HepG2 (cell line): ENCODE data around the gene LRSAM1. TPM values are rescaled to one million over a fixed set of nuclear protein-coding genes. Genes with fewer than 3 reads are reported as not detected.

Experiments
- ATAC-seq: fragments of 200-7000 bp; cut with Tn5 transposase; 3 replicates; pipeline ENCODE4 v1.9.1; 2020; ENCODE audit warnings: mild to moderate bottlenecking, moderate library complexity
- BruUV-seq: library from RNA; stranded (reverse); fragments of 400-500 nt; replicated peaks from 2 replicates; lab custom pipeline; 2021; lab: Mats Ljungman, UMichigan
- CTCF ChIA-PET: fragments of 300-600 bp; formaldehyde crosslinking; extraction: SDS; loops from one replicate; lab custom pipeline; 2021; ENCODE audit warnings: low total read pairs, inconsistent platforms, low intra/inter-chr PET ratio; lab: Yijun Ruan, JAX
- POLR2A ChIA-PET: fragments of 350-600 bp; sonication (Branson Sonifier 250); formaldehyde crosslinking; loops from one replicate; lab custom pipeline; 2020; ENCODE audit warnings: antibody characterized with exemption, inconsistent platforms; lab: Yijun Ruan, JAX
- DNase-seq: peaks from one replicate; pipeline ENCODE4 v3.0.0-alpha.2; 2015; ENCODE audit warnings: low spot score
- FAIRE-seq: peaks from 3 replicates; lab custom pipeline; 2011; peaks lifted over from hg19 to GRCh38; lab: Jason Lieb, UNC
- H2AFZ ChIP-seq: one replicate; pipeline ENCODE4 v1.6.1; 2011; ENCODE audit warnings: low read length, inconsistent platforms
- H3K27ac ChIP-seq: fragments of 300-600 bp; 3 replicates; pipeline ENCODE4 v1.8.0; 2011; ENCODE audit warnings: mixed run types, mild to moderate bottlenecking, mixed read lengths, low read length, inconsistent platforms; ENCODE audit not compliant: insufficient read depth; ENCODE audit errors: extremely low read length
- H3K27me3 ChIP-seq, 2 experiments: fragments of 200-600 bp in 1 of 2; 2 replicates in 1 of 2; 3 replicates in 1 of 2; pipeline versions ENCODE4 v1.6.0 to v1.8.0; 2011; ENCODE audit warnings: low read length in 2 of 2, mild to moderate bottlenecking in 2 of 2, moderate library complexity in 2 of 2, inconsistent platforms in 1 of 2; ENCODE audit not compliant: insufficient read depth in 2 of 2, control insufficient read depth in 1 of 2
- H3K36me3 ChIP-seq, 2 experiments: fragments of 200-600 bp in 1 of 2; replicated peaks in 1 of 2; 2 replicates in 1 of 2; 3 replicates in 1 of 2; pipeline versions ENCODE4 v1.5.1 to v1.8.0; 2011; ENCODE audit warnings: low read length in 2 of 2, inconsistent platforms in 1 of 2; ENCODE audit not compliant: insufficient read depth in 2 of 2, control insufficient read depth in 1 of 2
- H3K4me1 ChIP-seq: 2 replicates; pipeline ENCODE4 v1.5.1; 2012; ENCODE audit warnings: low read length, inconsistent platforms; ENCODE audit not compliant: insufficient read depth
- H3K4me2 ChIP-seq: 2 replicates; pipeline ENCODE4 v1.6.0; 2011; ENCODE audit warnings: low read depth, low read length, inconsistent platforms
- H3K4me3 ChIP-seq, 3 experiments: fragments of 200-600 bp in 1 of 3; sonication (generic), shearing (Covaris generic) in 1 of 3; replicated peaks in 1 of 3; 2 replicates each; pipeline ENCODE4 v1.5.1; 2011 to 2016; ENCODE audit warnings: low read length in 3 of 3, inconsistent platforms in 2 of 3, low read depth in 2 of 3, mild to moderate bottlenecking in 2 of 3, control low read depth in 1 of 3, mixed read lengths in 1 of 3; ENCODE audit not compliant: insufficient read depth in 1 of 3
- H3K79me2 ChIP-seq: one replicate; pipeline ENCODE4 v1.6.1; 2011; ENCODE audit warnings: low read length, inconsistent platforms; ENCODE audit not compliant: insufficient read depth
- H3K9ac ChIP-seq: 2 replicates; pipeline ENCODE4 v1.6.0; 2011; ENCODE audit warnings: mild to moderate bottlenecking, low read depth, low read length, inconsistent platforms; ENCODE audit not compliant: insufficient read depth
- H3K9me3 ChIP-seq: 2 replicates; pipeline ENCODE4 v1.5.1; 2012; ENCODE audit warnings: mild to moderate bottlenecking, low read length
- H4K20me1 ChIP-seq: 2 replicates; pipeline ENCODE4 v1.6.0; 2011; ENCODE audit warnings: inconsistent platforms, mild to moderate bottlenecking, low read length, moderate library complexity; ENCODE audit not compliant: insufficient read depth
- ATF7 ChIP-seq, 2 experiments: fragments of 450-650 bp in 1 of 2; sonication (generic) in 1 of 2; formaldehyde crosslinking in 1 of 2; IDR thresholded peaks; 2 replicates each; pipeline versions ENCODE4 v1.4.0 to v1.6.1; 2016 to 2020; ENCODE audit warnings: antibody characterized with exemption in 1 of 2, mild to moderate bottlenecking in 1 of 2, missing genetic modification reagents in 1 of 2
- FOXM1 ChIP-seq: sonication (generic); formaldehyde crosslinking; IDR thresholded peaks from 2 replicates; pipeline ENCODE4 v1.5.0; 2020; ENCODE audit warnings: missing genetic modification reagents
- ISL2 ChIP-seq: sonication (generic); formaldehyde crosslinking; IDR thresholded peaks from 2 replicates; pipeline ENCODE4 v1.5.0; 2020; ENCODE audit warnings: missing genetic modification reagents
- KLF13 ChIP-seq: sonication (generic); formaldehyde crosslinking; IDR thresholded peaks from 2 replicates; pipeline ENCODE4 v1.4.0; 2020; ENCODE audit warnings: mild to moderate bottlenecking, missing genetic modification reagents
- PAX8 ChIP-seq: sonication (generic); formaldehyde crosslinking; IDR thresholded peaks from 2 replicates; pipeline ENCODE4 v1.8.0; 2022; ENCODE audit warnings: mild to moderate bottlenecking, missing genetic modification reagents, borderline replicate concordance
- ZNF563 ChIP-seq: sonication (generic); formaldehyde crosslinking; IDR thresholded peaks from 2 replicates; pipeline ENCODE4 v1.8.0; 2022; ENCODE audit warnings: mild to moderate bottlenecking, moderate library complexity, missing genetic modification reagents
- ZNF660 ChIP-seq: sonication (generic); formaldehyde crosslinking; IDR thresholded peaks from 2 replicates; pipeline ENCODE4 v1.5.1; 2020; ENCODE audit warnings: mild to moderate bottlenecking, low read depth, missing genetic modification reagents, borderline replicate concordance
- ZNF75D ChIP-seq: sonication (generic); formaldehyde crosslinking; IDR thresholded peaks from 2 replicates; pipeline ENCODE4 v1.8.1; 2023; ENCODE audit warnings: missing genetic modification reagents, mild to moderate bottlenecking, borderline replicate concordance
- ZNF777 ChIP-seq: sonication (generic); formaldehyde crosslinking; IDR thresholded peaks from 2 replicates; pipeline ENCODE4 v1.4.0; 2020; ENCODE audit warnings: missing genetic modification reagents
- ZNF879 ChIP-seq: sonication (generic); formaldehyde crosslinking; IDR thresholded peaks from 2 replicates; pipeline ENCODE4 v1.8.1; 2023; ENCODE audit warnings: missing genetic modification reagents
- WGBS: methylation state at CpG from one replicate; pipeline ENCODE4 v1.1.6; 2017; ENCODE audit warnings: low lambda C conversion rate; 5-methylcytosine and 5-hydroxymethylcytosine counted together
- in situ Hi-C: cut with HindIII; loops from 2 replicates; pipeline ENCODE4 v1.10.0; 2017; ENCODE audit warnings: low pct_unique_long_range_greater_than_20kb; ENCODE audit not compliant: extremely low pct_ligation_motif_present
- intact Hi-C: fragments of 100-400 bp; cut with micrococcal nuclease; formaldehyde crosslinking; loops from one replicate; pipeline ENCODE4 v1.10.0; 2022; ENCODE audit not compliant: unreplicated experiment
- polyA plus RNA-seq, 8 experiments: library from polyadenylated mRNA; depleted of rRNA in 3 of 8; stranded (reverse) in 7 of 8; unstranded in 1 of 8; fragments of >200 nt; fragmentation: Illumina TruSeq in 4 of 8; extraction: Trizol in 4 of 8; gene quantifications; 2 replicates each; pipeline versions ENCODE4 v1.2.1 to v1.2.3, GENCODE V29; 2011 to 2016; ENCODE audit warnings: low read depth in 4 of 8, missing spikeins in 1 of 8, mixed read lengths in 1 of 8; ENCODE audit not compliant: insufficient read depth in 1 of 8
- total RNA-seq, 5 experiments: library from RNA; depleted of rRNA; stranded (reverse); fragments of >200 nt; fragmentation: Illumina TruSeq; extraction: Trizol; gene quantifications; 2 replicates each; pipeline ENCODE4 v1.2.3, GENCODE V29; 2016; ENCODE audit warnings: low read depth in 1 of 5
- TF ChIP-seq, protein P1 (sequence below): sonication (generic); formaldehyde crosslinking; IDR thresholded peaks from 2 replicates; pipeline ENCODE4 v1.5.1; 2020; ENCODE audit warnings: mild to moderate bottlenecking, missing genetic modification reagents, borderline replicate concordance
- TF ChIP-seq, protein P2 (sequence below): sonication (generic); formaldehyde crosslinking; IDR thresholded peaks from 2 replicates; pipeline ENCODE4 v1.4.0; 2020; ENCODE audit warnings: missing genetic modification reagents

LRSAM1 gene
- total and polyA plus RNA-seq, 2 of the 13 experiments (the other 11 are each of a cell fraction or from before 2014, with no cell fraction given): 8.7 to 10.2 TPM

DNA sequence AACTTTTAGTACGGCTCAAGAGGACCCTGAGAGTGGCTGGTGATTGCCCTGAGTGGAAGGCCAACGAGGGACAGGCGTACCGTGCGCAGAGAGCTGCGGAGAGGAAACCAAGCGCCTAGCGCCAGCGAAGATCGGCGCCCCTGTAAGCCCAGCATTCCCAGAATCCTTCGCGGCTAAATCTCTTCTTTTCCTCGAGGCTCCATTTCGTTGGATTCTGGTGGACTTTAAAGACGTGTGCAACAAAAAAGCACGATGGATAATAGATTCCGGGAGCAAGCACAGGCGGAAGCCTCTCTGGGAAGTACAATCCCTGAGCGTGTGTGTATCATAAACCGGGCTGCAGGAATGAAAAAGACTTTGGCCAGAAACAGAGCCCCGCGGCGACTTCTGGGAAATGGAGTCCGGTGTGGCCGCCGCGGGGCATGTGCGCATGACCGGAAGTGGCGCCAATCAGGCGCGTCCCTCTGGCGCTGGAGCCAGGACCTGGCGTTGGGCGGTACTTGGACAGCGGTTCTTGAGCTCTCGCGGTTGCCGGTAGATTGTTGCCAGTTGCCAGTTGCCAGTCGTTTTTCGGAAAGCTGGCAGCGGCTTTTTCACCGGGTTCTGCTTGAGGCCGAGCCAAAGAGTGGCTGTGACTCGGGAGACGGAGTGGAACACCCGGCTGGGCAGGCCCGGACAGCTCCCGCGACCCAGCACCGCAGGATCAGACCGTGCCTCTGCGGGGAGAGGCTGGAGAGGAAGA is 27.2 kb upstream of the LRSAM1 start, which contains the start of gene ZNF79 (continued):
- TF ChIP-seq, protein P1, sequence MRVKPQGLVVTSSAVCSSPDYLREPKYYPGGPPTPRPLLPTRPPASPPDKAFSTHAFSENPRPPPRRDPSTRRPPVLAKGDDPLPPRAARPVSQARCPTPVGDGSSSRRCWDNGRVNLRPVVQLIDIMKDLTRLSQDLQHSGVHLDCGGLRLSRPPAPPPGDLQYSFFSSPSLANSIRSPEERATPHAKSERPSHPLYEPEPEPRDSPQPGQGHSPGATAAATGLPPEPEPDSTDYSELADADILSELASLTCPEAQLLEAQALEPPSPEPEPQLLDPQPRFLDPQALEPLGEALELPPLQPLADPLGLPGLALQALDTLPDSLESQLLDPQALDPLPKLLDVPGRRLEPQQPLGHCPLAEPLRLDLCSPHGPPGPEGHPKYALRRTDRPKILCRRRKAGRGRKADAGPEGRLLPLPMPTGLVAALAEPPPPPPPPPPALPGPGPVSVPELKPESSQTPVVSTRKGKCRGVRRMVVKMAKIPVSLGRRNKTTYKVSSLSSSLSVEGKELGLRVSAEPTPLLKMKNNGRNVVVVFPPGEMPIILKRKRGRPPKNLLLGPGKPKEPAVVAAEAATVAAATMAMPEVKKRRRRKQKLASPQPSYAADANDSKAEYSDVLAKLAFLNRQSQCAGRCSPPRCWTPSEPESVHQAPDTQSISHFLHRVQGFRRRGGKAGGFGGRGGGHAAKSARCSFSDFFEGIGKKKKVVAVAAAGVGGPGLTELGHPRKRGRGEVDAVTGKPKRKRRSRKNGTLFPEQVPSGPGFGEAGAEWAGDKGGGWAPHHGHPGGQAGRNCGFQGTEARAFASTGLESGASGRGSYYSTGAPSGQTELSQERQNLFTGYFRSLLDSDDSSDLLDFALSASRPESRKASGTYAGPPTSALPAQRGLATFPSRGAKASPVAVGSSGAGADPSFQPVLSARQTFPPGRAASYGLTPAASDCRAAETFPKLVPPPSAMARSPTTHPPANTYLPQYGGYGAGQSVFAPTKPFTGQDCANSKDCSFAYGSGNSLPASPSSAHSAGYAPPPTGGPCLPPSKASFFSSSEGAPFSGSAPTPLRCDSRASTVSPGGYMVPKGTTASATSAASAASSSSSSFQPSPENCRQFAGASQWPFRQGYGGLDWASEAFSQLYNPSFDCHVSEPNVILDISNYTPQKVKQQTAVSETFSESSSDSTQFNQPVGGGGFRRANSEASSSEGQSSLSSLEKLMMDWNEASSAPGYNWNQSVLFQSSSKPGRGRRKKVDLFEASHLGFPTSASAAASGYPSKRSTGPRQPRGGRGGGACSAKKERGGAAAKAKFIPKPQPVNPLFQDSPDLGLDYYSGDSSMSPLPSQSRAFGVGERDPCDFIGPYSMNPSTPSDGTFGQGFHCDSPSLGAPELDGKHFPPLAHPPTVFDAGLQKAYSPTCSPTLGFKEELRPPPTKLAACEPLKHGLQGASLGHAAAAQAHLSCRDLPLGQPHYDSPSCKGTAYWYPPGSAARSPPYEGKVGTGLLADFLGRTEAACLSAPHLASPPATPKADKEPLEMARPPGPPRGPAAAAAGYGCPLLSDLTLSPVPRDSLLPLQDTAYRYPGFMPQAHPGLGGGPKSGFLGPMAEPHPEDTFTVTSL (CRISPR knock-in tag): peak; percentile 9; the same call in 1 of the 2 replicates
- TF ChIP-seq FOXM1 (CRISPR knock-in tag): no peak
- no peak for TF ChIP-seq ZNF660 (CRISPR knock-in tag)
- no peak for TF ChIP-seq ZNF777 (CRISPR knock-in tag)
- no peak for TF ChIP-seq ZNF879 (CRISPR knock-in tag)
- TF ChIP-seq, all 625 proteins: peak for 207

DNA sequence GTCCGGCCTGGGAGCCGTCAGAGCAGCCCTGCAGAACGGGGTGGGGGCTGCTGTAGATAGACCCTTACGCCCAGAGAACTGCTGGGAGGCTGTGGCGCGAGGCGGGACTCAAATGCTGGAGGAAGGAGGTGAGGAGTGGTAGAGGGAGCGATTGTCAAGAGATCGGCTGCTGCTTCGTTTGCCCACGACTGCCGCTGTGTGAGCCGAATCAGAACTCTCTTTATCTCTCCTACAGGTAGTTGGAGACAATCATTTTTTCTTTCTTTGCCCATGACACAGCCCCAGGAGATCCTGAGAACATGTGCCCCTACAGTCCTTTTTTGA is 26.7 kb upstream of the LRSAM1 start:
- Histone ChIP-seq H3K9ac (peak overlapping the region; percentile 88), H3K9me3 (no peaks in the 10 kb centered on the region), H4K20me1 (no peaks in the 10 kb centered on the region), H2AFZ (peak overlapping the region; percentile 49), H3K79me2 (peaks cover 52% of the 10 kb centered on the region), H3K36me3 (peaks cover 3 to 13% of the 10 kb centered on the region in 2 experiments; a peak in 3 of 5 replicates), H3K4me3 (peak overlapping the region; percentile 87 to 97 (median 93)), H3K4me1 (peaks cover 42% of the 10 kb centered on the region), H3K27ac (peak overlapping the region; percentile 95), H3K27me3 (no peaks in the 10 kb centered on the region; a peak in 1 of 5 replicates), H3K4me2 (peak overlapping the region; percentile 89)
- in situ Hi-C loops: no loop called here
- DNase-seq (no peak), ATAC-seq (peak; percentile 29), FAIRE-seq (no peak)
- WGBS: 0% methylated on average over 13 of the region's 13 CpGs
- ChIA-PET CTCF (no interaction called here), POLR2A (interaction anchor here (0.8 to 3.3 kb wide), 13 partner anchors 12 to 485 kb away, joined by 3 to 39 read pairs (median 4); partner anchors contain the start of genes LRSAM1, RPL12 and SLC2A8)
- BruUV-seq: TSS peak; percentile 66
- intact Hi-C loops: loop anchor here (5.0 kb wide), 1 partner anchor 212 kb away; no protein-coding TSS in a partner anchor
- TF ChIP-seq, protein P2, sequence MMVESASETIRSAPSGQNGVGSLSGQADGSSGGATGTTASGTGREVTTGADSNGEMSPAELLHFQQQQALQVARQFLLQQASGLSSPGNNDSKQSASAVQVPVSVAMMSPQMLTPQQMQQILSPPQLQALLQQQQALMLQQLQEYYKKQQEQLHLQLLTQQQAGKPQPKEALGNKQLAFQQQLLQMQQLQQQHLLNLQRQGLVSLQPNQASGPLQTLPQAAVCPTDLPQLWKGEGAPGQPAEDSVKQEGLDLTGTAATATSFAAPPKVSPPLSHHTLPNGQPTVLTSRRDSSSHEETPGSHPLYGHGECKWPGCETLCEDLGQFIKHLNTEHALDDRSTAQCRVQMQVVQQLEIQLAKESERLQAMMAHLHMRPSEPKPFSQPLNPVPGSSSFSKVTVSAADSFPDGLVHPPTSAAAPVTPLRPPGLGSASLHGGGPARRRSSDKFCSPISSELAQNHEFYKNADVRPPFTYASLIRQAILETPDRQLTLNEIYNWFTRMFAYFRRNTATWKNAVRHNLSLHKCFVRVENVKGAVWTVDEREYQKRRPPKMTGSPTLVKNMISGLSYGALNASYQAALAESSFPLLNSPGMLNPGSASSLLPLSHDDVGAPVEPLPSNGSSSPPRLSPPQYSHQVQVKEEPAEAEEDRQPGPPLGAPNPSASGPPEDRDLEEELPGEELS (CRISPR knock-in tag): no peak
- TF ChIP-seq ISL2 (CRISPR knock-in tag) (0 out of 2 replicates have a peak, but pooled peaks have one; percentile 18), ZNF75D (no peak), ZNF563 (CRISPR knock-in tag) (no peak), PAX8 (CRISPR knock-in tag) (peak; percentile 24; the same call in 1 of the 2 replicates), ATF7 (IDR thresholded peaks at IDR 0.05) (no peak), ATF7 (CRISPR knock-in tag; IDR thresholded peaks at IDR 0.05) (0 out of 2 replicates have a peak, but pooled peaks have one; percentile 5), KLF13 (CRISPR knock-in tag) (no peak)
